H1 (cell line): ENCODE results near the gene LECT2. TPM values are rescaled to one million over a fixed set of nuclear protein-coding genes. Genes with fewer than 3 reads are reported as not detected.

Source experiments
- CTCF ChIA-PET: fragments of 300-600 bp; sonication (Branson Sonifier 250); formaldehyde crosslinking; loops from one replicate; lab custom pipeline; 2021; ENCODE audit not compliant: partially characterized antibody; lab: Charles Lee
- POLR2A ChIA-PET: fragments of 300-600 bp; sonication (Branson Sonifier 250); formaldehyde crosslinking; loops from one replicate; lab custom pipeline; 2021; ENCODE audit warnings: inconsistent platforms; ENCODE audit not compliant: partially characterized antibody; lab: Charles Lee
- DNase-seq, 2 experiments: peaks; one replicate each; pipeline versions ENCODE4 v3.0.0 to v3.0.0-alpha.2; 2010 to 2022; ENCODE audit warnings: low spot score in 2 of 2, low read depth in 1 of 2, mixed read lengths in 1 of 2
- FAIRE-seq: peaks from 2 replicates; lab custom pipeline; 2011; peaks lifted over from hg19 to GRCh38; lab: Jason Lieb, UNC
- H2AFZ ChIP-seq: 2 replicates; pipeline ENCODE4 v1.8.1; 2012; ENCODE audit warnings: low read length, inconsistent platforms
- H2AK5ac ChIP-seq: 2 replicates; pipeline ENCODE4 v1.6.1; 2013; ENCODE audit warnings: low read depth, low read length
- H2BK120ac ChIP-seq: replicated peaks from 2 replicates; pipeline ENCODE3; 2013; ENCODE audit warnings: low read depth, low read length, inconsistent platforms
- H2BK12ac ChIP-seq: 2 replicates; pipeline ENCODE4 v1.6.1; 2013; ENCODE audit warnings: low read depth, low read length
- H2BK15ac ChIP-seq: 2 replicates; pipeline ENCODE4 v1.6.1; 2013; ENCODE audit warnings: low read length
- H2BK20ac ChIP-seq: 2 replicates; pipeline ENCODE4 v1.6.1; 2013; ENCODE audit warnings: low read length
- H2BK5ac ChIP-seq: 2 replicates; pipeline ENCODE4 v1.6.1; 2013; ENCODE audit warnings: low read depth, low read length
- H3K14ac ChIP-seq: 2 replicates; pipeline ENCODE4 v1.6.1; 2013; ENCODE audit warnings: inconsistent platforms; ENCODE audit not compliant: insufficient read length
- H3K18ac ChIP-seq: 2 replicates; pipeline ENCODE4 v1.6.1; 2013; ENCODE audit warnings: low read length; ENCODE audit errors: extremely low read depth
- H3K23ac ChIP-seq: 2 replicates; pipeline ENCODE4 v1.6.1; 2013; ENCODE audit warnings: inconsistent platforms; ENCODE audit not compliant: insufficient read length
- H3K23me2 ChIP-seq: 2 replicates; pipeline ENCODE4 v1.6.1; 2013; ENCODE audit warnings: low read depth, low read length
- H3K27ac ChIP-seq: 2 replicates; pipeline ENCODE4 v1.6.1; 2011; ENCODE audit warnings: low read depth, low read length, inconsistent platforms
- H3K27me3 ChIP-seq, 4 experiments: replicated peaks in 1 of 4; 1 replicate in 1 of 4; 2 replicates in 3 of 4; pipeline versions ENCODE4 v1.6.1 to v1.8.1; 2011 to 2013; ENCODE audit warnings: low read length in 3 of 4, mild to moderate bottlenecking in 3 of 4, inconsistent platforms in 2 of 4, mixed read lengths in 2 of 4, moderate library complexity in 1 of 4; ENCODE audit not compliant: control insufficient read depth in 3 of 4, insufficient read depth in 3 of 4; ENCODE audit errors: extremely low read depth in 1 of 4
- H3K36me3 ChIP-seq, 4 experiments: 2 replicates each; pipeline versions ENCODE4 v1.6.1 to v1.8.1; 2011 to 2013; ENCODE audit warnings: mild to moderate bottlenecking in 4 of 4, low read length in 3 of 4, moderate library complexity in 2 of 4, control low read depth in 1 of 4, inconsistent platforms in 1 of 4; ENCODE audit not compliant: insufficient read depth in 4 of 4, control insufficient read depth in 2 of 4
- H3K4ac ChIP-seq: replicated peaks from 2 replicates; pipeline ENCODE3; 2013; ENCODE audit warnings: low read length, low read depth, mixed read lengths, inconsistent platforms; ENCODE audit not compliant: insufficient read length
- H3K4me1 ChIP-seq, 4 experiments: replicated peaks in 1 of 4; 1 replicate in 1 of 4; 2 replicates in 3 of 4; pipeline versions ENCODE4 v1.6.1 to v1.8.1; 2011 to 2013; ENCODE audit warnings: low read length in 3 of 4, inconsistent platforms in 2 of 4, mixed read lengths in 1 of 4; ENCODE audit not compliant: insufficient read depth in 4 of 4, control insufficient read depth in 3 of 4
- H3K4me2 ChIP-seq, 2 experiments: 2 replicates each; pipeline versions ENCODE4 v1.6.1 to v1.8.1; 2011 to 2013; ENCODE audit warnings: low read depth in 2 of 2, low read length in 2 of 2, control low read depth in 1 of 2, inconsistent platforms in 1 of 2, mild to moderate bottlenecking in 1 of 2; ENCODE audit not compliant: insufficient read depth in 1 of 2
- H3K4me3 ChIP-seq, 4 experiments: fragments of 200-600, 300-600 bp in 1 of 4; sonication (generic), shearing (Covaris generic), sonication (Bioruptor Twin) in 1 of 4; 2 replicates each; pipeline versions ENCODE4 v1.5.1 to v1.8.1; 2011 to 2016; ENCODE audit warnings: low read length in 4 of 4, low read depth in 3 of 4, control low read depth in 2 of 4, inconsistent platforms in 2 of 4, mild to moderate bottlenecking in 2 of 4, mixed read lengths in 1 of 4, moderate library complexity in 1 of 4; ENCODE audit not compliant: insufficient read depth in 2 of 4; ENCODE audit errors: extremely low read depth in 1 of 4
- H3K56ac ChIP-seq: replicated peaks from 2 replicates; pipeline ENCODE3; 2013; ENCODE audit warnings: low read depth, mild to moderate bottlenecking, mixed read lengths, low read length, inconsistent platforms; ENCODE audit not compliant: insufficient read length
- H3K79me1 ChIP-seq: 2 replicates; pipeline ENCODE4 v1.6.1; 2013; ENCODE audit warnings: low read depth, low read length, control low read depth
- H3K79me2 ChIP-seq, 2 experiments: 2 replicates each; pipeline versions ENCODE4 v1.6.1 to v1.8.1; 2012 to 2013; ENCODE audit warnings: low read length in 2 of 2, mild to moderate bottlenecking in 2 of 2, inconsistent platforms in 1 of 2; ENCODE audit not compliant: insufficient read depth in 2 of 2, control insufficient read depth in 1 of 2
- H3K9ac ChIP-seq, 4 experiments: replicated peaks in 1 of 4; 1 replicate in 1 of 4; 2 replicates in 3 of 4; pipeline versions ENCODE4 v1.6.1 to v1.8.1; 2011 to 2013; ENCODE audit warnings: low read depth in 3 of 4, low read length in 3 of 4, control low read depth in 2 of 4, mild to moderate bottlenecking in 2 of 4, moderate library complexity in 2 of 4, inconsistent platforms in 1 of 4; ENCODE audit errors: extremely low read depth in 1 of 4
- H3K9me3 ChIP-seq, 2 experiments: 2 replicates each; pipeline versions ENCODE4 v1.6.1 to v1.8.1; 2012 to 2013; ENCODE audit warnings: mild to moderate bottlenecking in 2 of 2, moderate library complexity in 2 of 2, control low read depth in 1 of 2, inconsistent platforms in 1 of 2, low read depth in 1 of 2, low read length in 1 of 2, mixed read lengths in 1 of 2; ENCODE audit not compliant: insufficient read depth in 2 of 2
- H4K20me1 ChIP-seq, 2 experiments: replicated peaks in 1 of 2; 2 replicates each; pipeline versions ENCODE3 to v1.8.1; 2011 to 2013; ENCODE audit warnings: inconsistent platforms in 2 of 2, low read length in 2 of 2, mild to moderate bottlenecking in 1 of 2; ENCODE audit not compliant: insufficient read depth in 2 of 2, control insufficient read depth in 1 of 2
- H4K5ac ChIP-seq: 2 replicates; pipeline ENCODE4 v1.6.1; 2013; ENCODE audit warnings: low read length, low read depth, mixed read lengths, inconsistent platforms; ENCODE audit not compliant: insufficient read length
- H4K8ac ChIP-seq: 2 replicates; pipeline ENCODE4 v1.8.0; 2013; ENCODE audit warnings: mild to moderate bottlenecking, moderate library complexity, low read length, inconsistent platforms; ENCODE audit not compliant: insufficient read depth; ENCODE audit errors: extremely low read depth
- H4K91ac ChIP-seq: replicated peaks from 2 replicates; pipeline ENCODE3; 2013; ENCODE audit warnings: low read length, mixed read lengths, inconsistent platforms; ENCODE audit not compliant: insufficient read length
- BRCA1 ChIP-seq: IDR thresholded peaks from 2 replicates; pipeline ENCODE4 v1.6.1; 2012; ENCODE audit warnings: low read depth, low read length, improper control_type of control experiment
- CEBPB ChIP-seq: IDR thresholded peaks from 2 replicates; pipeline ENCODE4 v1.6.1; 2012; ENCODE audit warnings: low read depth, low read length
- CTBP2 ChIP-seq: IDR thresholded peaks from 2 replicates; pipeline ENCODE4 v1.7.0; 2011; ENCODE audit warnings: borderline replicate concordance, mild to moderate bottlenecking, moderate library complexity, mixed read lengths, low read length; ENCODE audit not compliant: insufficient read depth, insufficient read length
- EGR1 ChIP-seq: IDR thresholded peaks from 2 replicates; pipeline ENCODE4 v1.6.1; 2011; ENCODE audit warnings: low read depth, low read length, borderline replicate concordance
- EP300 ChIP-seq, 2 experiments: IDR thresholded peaks; 1 replicate in 1 of 2; 2 replicates in 1 of 2; pipeline ENCODE4 v1.6.1; 2011 to 2012; ENCODE audit warnings: low read depth in 2 of 2, low read length in 2 of 2, mild to moderate bottlenecking in 2 of 2, borderline replicate concordance in 1 of 2, inconsistent platforms in 1 of 2, moderate library complexity in 1 of 2
- FOSL1 ChIP-seq: IDR thresholded peaks from 2 replicates; pipeline ENCODE4 v1.6.1; 2011; ENCODE audit warnings: mild to moderate bottlenecking, low read depth, low read length, moderate library complexity; ENCODE audit not compliant: insufficient read depth
- HDAC6 ChIP-seq: IDR thresholded peaks from one replicate; pipeline ENCODE4 v1.7.1; 2012; ENCODE audit warnings: low read depth, mild to moderate bottlenecking, inconsistent platforms, low read length, moderate library complexity
- KDM4A ChIP-seq: IDR thresholded peaks from one replicate; pipeline ENCODE4 v1.7.1; 2012; ENCODE audit warnings: low read depth, mild to moderate bottlenecking, moderate library complexity, low read length, inconsistent platforms; ENCODE audit not compliant: severe bottlenecking
- RXRA ChIP-seq: IDR thresholded peaks from 2 replicates; pipeline ENCODE4 v1.6.1; 2011; ENCODE audit warnings: low read depth, mild to moderate bottlenecking, low read length, moderate library complexity; ENCODE audit not compliant: insufficient read depth
- SAP30 ChIP-seq: fragments of 300-600 bp; sonication (generic); IDR thresholded peaks from 2 replicates; pipeline ENCODE4 v1.7.1; 2012; ENCODE audit warnings: low read length, moderate library complexity, mild to moderate bottlenecking, inconsistent platforms; ENCODE audit not compliant: insufficient read depth, insufficient replicate concordance
- TAF1 ChIP-seq: IDR thresholded peaks from 2 replicates; pipeline ENCODE4 v1.6.1; 2011; ENCODE audit warnings: mild to moderate bottlenecking, low read depth, low read length
- WGBS, 2 experiments: shearing (Covaris generic) in 1 of 2; methylation state at CpG; one replicate each; pipeline versions ENCODE4 v1.1.6 to v1.1.7; 2013 to 2015; ENCODE audit warnings: low lambda C conversion rate in 2 of 2, mixed read lengths in 2 of 2, inconsistent platforms in 1 of 2, low coverage in 1 of 2, missing lambda C conversion rate in 1 of 2; ENCODE audit not compliant: insufficient replicate concordance in 2 of 2, insufficient coverage in 1 of 2, insufficient read length in 1 of 2; ENCODE audit errors: extremely low coverage in 1 of 2, missing lambda C conversion rate in 1 of 2; 5-methylcytosine and 5-hydroxymethylcytosine counted together
- polyA plus RNA-seq, 7 experiments: library from polyadenylated mRNA; depleted of rRNA in 3 of 7; stranded (reverse) in 5 of 7; unstranded in 2 of 7; fragments of >200 nt in 5 of 7; fragments of 200-250 nt in 2 of 7; gene quantifications; 1 replicate in 5 of 7; 2 replicates in 1 of 7; 4 replicates in 1 of 7; pipeline versions ENCODE4 v1.2.1 to v1.2.3, GENCODE V29; 2011 to 2013; ENCODE audit warnings: missing spikeins in 2 of 7, mixed read lengths in 2 of 7
- total RNA-seq: library from RNA; stranded (reverse); fragmentation: NEBNext Ultra II Directional; extraction: Animal tissue kit (Norgen Biotek cat#: 25700); gene quantifications from 2 replicates; pipeline ENCODE4 v1.2.1, GENCODE V29; 2021

Gene LECT2
- total and polyA plus RNA-seq, 2 of the 8 experiments (the other 6 are each of a cell fraction or from before 2014, with no cell fraction given): not detected

DNA sequence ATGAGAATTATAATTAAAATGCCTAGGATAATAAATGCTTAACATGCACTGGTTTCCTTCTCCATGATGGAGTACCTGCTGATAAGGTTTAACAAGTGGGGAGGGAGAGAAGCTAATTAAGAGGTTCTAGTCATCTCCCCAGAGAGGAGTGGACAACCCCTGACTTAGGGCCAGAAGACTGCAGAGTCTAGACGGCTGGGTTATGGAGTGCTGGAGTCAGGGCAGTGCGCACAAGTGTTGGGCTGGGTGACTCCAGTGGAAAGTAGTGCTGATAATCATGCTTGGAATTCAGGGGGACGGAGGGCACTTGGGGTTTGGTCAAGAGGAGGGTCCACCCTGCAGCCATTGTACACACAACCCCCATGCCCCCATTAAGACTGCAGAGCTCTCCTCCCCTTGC, 41.2 kb upstream of the LECT2 start:
- Histone ChIP-seq H3K23me2 (no peaks in the 10 kb centered on the region), H2BK20ac (no peak overlapping the region), H2BK15ac (no peak overlapping the region), H3K27me3 (no peaks in the 10 kb centered on the region; a peak in 1 of 7 replicates), H3K9ac (no peak overlapping the region), H3K9me3 (no peaks in the 10 kb centered on the region), H2BK120ac (no peak overlapping the region), H3K36me3 (no peaks in the 10 kb centered on the region), H4K20me1 (no peaks in the 10 kb centered on the region), H4K8ac (no peak overlapping the region), H3K4me1 (no peaks in the 10 kb centered on the region), H3K56ac (no peak overlapping the region), H3K18ac (no peak overlapping the region), H4K5ac (no peak overlapping the region), H2AK5ac (no peak overlapping the region), H3K27ac (no peak overlapping the region), H3K79me1 (no peaks in the 10 kb centered on the region), H2AFZ (no peak overlapping the region), H3K23ac (no peak overlapping the region), H2BK12ac (no peak overlapping the region), H3K14ac (no peak overlapping the region), H3K4me3 (no peak overlapping the region), H3K79me2 (no peaks in the 10 kb centered on the region), H2BK5ac (no peak overlapping the region), H4K91ac (no peak overlapping the region), H3K4me2 (no peak overlapping the region), H3K4ac (no peak overlapping the region)
- DNase-seq: no peak
- no peak for TF ChIP-seq SAP30
- TF ChIP-seq HDAC6: no peak
- no peak for TF ChIP-seq CEBPB
- TF ChIP-seq FOSL1: no peak
- TF ChIP-seq RXRA: no peak
- no peak for TF ChIP-seq EGR1
- no peak for TF ChIP-seq KDM4A
- TF ChIP-seq CTBP2: no peak
- no peak for TF ChIP-seq EP300 (IDR thresholded peaks at IDR 0.05; ENCODE audit: borderline replicate concordance in 1 of 2, low read depth in 2 of 2, low read length in 2 of 2)
- TF ChIP-seq BRCA1: no peak
- TF ChIP-seq TAF1: no peak
- CTCF ChIA-PET: interaction anchor here (1.5 to 6.6 kb wide), 4 partner anchors 8 to 70 kb away, joined by 5 to 30 read pairs (median 6); no protein-coding TSS in a partner anchor
- WGBS, 2 experiments: 96% methylated on average over 3 of the region's 3 CpGs; no CpG with 5 or more reads in 1 of the 2 experiments
- POLR2A ChIA-PET: no interaction called here
- FAIRE-seq: no peak
